DMS53 treated with DMSO at 0.1 percent for 48 hours (cell line): Measurements from ENCODE around the gene NOX1.
A peak's percentile ranks its signal among the peaks of the same experiment; 100 is the strongest.

ENCODE experiments used
- DNase-seq: peaks from one replicate; lab custom pipeline; 2025; ENCODE audit not compliant: unreplicated experiment; lab: John Stamatoyannopoulos, UW

Gene NOX1

DNA sequence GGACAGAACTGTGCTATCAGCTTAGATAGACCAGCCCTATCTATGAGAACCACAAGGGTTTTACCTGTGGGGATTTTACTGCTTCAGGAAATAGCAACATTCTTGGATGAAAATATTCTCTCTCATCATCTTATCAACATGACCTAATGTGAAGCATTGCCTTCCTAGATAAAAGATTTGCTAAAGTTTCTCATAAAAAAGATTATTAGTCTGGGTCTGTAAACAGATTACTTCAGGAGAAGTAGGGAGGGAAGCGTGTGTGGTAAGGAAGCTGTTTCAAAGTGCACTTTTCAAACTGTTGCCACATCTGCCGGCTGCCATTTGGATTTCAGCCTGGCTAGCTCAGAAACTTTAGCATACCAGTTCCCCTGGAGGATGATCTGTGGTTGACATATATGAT, at the start of gene NOX1:
Gene NOX1, minus strand, starts transcription at position 35 of the 400 bp plus-strand sequence. CDS start 220 bp downstream, outside the sequence.
- DNase-seq = no peak

DNA sequence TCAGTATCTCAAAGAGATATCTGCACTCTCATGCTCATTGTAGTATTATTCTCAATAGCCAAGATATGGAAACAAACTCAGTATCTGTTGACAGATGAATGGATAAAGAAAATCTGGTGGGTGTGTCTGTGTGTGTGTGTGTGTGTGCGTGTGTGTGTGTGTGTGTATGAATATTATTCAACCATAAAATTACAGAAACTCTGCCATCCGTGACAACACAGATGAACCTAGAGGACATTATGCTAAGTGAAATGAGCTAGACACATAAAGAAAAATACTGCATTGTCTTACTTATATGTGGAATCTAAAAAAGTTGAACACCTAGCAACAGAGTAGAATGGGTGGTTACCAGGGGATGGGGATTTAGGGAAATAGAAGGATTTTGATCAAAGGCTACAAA, 41.4 kb upstream of the NOX1 start:
- no peak for DNase-seq

DNA sequence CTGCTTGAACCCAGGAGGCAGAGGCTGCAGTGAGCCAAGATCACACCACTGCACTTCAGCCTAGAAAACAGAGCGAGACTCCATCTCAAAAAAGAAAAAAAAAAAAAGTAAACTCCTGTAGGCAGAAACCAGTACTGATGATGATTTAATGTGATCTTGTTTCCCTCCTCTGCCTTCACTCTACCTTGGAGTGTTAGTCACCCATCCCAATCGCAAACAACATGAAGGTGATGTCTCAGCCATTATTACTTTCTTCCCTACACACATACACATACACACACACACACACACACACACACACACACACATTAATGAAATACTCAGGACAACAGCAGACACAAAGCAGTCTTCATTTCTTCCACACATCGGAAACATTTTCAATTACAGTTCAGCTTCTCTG, 39.0 kb upstream of the NOX1 start:
- no peak for DNase-seq

- DNase-seq = no peak
Observed at GRCh38 chrX:100911731-100912130, 37.6 kb upstream of the NOX1 start.

DNA sequence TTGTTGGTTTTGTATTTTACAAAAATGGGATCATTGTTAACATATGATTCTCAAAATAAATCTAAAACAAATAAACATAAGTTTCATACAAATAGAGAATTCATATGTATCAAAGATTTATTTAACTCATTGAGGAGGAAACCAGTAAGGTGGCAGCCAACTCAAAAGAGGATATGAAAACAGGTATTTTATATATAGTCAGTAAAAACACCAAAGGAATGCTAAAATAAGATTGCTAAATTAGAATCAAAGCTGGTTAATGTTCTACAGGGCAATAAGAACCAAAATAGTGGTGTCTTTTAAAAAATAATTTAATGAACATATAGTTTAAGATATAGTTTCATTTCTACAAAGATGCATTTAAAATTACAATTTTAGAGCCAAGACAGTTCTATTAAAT, 31.5 kb upstream of the NOX1 start:
- DNase-seq = no peak

DNA sequence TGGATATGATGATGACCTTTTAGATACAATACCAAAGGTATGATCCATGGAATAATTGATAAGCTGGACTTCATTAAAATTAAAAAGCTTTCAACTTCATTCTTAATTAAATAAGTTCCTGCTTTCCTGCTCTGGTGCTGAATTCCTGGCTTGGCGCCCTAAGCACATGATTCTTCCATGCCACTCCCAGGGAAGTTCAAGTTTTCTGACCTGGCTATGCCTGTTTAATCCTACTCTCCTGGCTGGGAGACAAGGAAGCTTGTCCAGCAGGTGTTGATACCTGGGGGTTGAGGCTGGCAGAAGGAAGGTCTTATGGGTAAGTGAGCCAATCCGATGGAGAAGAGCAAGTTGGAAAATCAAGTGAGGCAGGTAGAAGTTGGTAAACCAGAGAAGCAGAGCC, 30.3 kb upstream of the NOX1 start:
- no peak for DNase-seq

DNA sequence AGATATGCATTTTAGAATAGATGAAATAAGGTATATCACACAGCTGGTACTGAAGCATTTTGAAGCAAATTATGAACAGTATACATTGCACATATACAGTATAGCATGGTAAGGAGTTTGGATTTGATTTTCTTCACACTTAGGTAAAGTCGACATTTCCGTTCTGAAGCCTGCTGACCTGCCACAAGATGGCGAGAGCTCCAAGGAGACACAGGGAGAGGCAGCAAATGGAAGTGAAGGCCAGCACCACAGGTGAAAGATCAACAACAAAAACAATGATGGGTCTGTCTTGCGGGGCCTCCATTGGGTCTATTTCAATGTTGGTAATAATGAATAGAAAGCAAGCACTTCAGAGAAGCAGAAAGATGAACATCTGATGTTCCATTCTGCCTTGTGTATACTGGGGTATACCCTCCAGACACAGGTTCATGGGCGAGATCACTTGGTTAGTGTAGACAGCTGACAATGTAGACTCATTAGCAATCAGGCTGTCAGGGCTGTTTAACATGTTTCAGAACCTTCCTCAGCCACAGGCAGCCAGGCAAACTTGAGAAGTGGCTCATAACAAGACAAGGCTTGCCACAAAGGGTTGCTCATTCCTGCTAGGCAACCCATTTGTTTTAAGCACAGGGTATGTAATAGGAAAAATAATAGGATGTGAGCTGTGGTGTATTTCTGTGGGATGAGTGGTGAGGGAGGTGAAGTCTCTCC, 21.4 kb upstream of the NOX1 start:
- peak; percentile 22 for DNase-seq

DNA sequence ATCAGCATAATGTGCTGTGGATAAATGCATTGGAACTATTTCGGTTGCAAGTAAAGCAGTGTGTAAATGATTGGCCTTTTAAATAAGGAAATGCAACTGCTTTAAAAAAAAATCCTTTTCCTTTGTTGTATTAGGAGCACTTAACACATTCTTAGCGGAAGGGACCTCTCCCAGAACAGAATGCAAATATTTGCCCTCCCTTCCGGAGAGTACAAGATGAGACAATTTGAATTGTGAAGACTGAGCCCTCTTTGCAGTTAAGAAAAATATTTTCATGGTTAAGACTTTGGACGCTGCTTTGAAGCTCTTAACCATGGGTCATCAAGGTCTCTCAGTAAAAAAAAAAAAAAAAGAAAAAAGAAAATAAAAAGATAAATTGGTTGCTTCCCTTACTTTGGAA, 9.5 kb upstream of the NOX1 start:
- peak; percentile 59 for DNase-seq

GRCh38 chrX:100880368-100880767, 6.2 kb upstream of the NOX1 start:
- DNase-seq = peak; percentile 39

DNA sequence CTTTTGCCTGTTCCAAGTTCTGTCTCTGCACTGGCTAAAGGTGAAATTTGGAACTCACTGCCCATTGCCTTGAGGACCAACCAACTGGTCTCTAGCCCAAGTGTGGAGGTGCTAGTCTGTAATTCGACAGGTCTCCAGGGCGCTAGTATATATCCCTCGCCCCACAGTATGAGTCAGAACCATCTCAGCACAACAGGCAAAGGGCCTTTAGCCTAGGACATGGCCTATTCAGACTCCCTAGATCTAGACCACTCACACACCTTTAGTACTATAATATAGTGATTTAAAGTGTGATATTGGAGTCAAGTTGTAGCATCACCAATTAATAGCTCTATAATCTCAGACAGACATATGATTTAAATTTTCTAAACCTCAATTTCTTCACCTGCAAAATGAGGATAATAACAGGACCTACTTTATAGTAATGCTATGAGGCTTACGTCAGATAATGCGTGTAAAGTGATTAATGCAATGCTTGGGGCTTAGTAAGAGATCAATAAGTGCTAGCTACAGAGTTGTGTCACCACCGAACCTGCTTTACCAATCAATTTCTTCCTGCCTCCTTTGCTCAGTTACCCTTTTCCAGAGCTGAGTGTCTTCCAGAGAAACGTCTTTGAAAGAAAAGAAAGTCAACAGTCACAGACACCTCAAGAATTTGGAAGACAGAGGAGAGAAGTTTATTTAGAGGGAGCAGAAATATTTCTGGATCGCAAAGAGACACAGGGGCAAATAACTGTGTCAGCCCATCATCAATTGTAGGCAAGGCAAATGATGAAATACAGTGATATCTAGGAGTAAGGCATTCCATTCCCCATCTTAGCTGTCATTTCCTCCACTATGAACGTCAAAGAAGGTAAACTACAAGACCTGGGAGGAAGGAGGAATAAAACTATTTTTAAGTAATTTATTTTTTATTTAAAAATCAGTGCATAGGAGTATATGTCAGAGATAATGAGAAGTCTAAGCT, 2.3 kb downstream of the NOX1 start:
- DNase-seq = no peak

DNA sequence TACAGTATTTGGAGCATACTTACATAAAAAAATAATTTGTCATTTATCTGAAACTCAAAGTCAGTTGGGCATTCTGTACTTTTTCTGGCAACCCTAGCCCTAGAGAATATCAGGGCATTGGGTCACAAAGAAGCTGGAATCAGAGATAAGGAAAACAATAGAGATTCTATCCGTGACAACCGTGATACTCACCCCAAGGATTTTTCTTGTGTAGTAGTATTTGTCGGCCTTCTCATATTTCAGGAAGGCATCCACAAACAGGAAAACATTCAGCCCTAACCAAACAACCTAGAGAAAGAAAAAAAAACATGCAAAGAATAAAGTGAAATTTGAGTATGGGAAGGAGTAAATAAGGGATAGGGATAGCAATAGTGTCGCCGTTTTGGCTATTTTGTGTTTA, 3.6 kb downstream of the NOX1 start:
- peak; percentile 51 for DNase-seq

DNA sequence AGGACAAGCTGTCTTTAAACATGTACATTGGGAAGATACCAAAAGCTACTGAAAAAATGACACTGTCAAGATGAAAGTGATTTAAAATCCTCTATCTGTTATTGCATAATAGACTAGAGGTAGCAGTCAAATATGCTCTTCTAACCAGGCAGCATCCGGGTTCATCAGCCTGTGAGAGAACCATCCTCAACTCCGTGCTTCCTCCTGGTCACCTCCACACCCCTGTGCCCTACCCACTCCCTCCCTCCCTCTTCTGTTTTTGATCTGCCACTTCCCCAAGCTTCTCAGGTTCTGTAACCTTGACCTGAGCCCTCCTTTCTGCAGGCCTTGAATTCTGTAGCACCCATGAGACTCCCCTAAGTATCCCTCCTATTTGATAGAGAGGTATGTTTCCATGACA, 5.9 kb downstream of the NOX1 start:
- no peak for DNase-seq

- no peak for DNase-seq
Observed at GRCh38 chrX:100864657-100865391, 9.3 kb downstream of the NOX1 start.

GRCh38 chrX:100863326-100863864, 10.8 kb downstream of the NOX1 start:
- no peak for DNase-seq

DNA sequence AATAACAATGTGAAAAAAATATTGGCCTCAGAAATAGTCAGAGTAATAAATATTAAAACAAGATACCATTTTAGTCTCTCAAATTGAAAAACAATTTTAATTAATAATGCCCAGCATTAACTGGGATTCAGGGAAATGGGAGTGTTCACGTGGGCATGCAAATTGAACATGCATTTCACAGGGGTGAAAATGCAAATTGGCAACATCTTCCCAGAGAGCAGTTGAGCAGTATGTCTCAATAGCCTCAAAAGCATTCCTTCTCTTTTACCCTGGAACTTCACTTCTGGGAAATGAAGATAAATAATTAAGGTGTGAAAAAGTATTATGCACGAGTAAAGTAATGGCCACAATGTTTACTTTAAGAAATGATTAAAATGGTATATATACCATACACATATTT, 21.3 kb downstream of the NOX1 start:
- DNase-seq = no peak

DNA sequence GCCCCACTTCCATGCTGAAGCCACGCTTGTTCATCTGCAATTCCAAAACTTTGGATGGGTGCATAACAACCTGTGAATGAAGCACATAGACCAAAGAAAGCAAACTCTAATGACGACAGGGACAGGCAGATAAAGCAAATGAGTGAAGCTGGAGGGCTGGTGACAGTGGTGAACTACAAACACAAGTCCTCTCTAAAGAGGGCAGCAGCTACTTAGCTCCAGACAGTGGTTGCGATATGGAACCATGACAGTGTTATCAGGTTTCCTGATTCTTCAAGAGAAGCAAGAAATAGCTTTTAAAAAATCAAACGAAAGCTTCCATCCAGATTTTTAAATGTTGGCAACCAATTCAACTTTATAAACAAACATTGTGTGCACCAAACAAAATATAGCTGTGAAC, 23.8 kb downstream of the NOX1 start:
- no peak for DNase-seq

GRCh38 chrX:100831219-100831946, 42.8 kb downstream of the NOX1 start:
- DNase-seq = no peak

DNA sequence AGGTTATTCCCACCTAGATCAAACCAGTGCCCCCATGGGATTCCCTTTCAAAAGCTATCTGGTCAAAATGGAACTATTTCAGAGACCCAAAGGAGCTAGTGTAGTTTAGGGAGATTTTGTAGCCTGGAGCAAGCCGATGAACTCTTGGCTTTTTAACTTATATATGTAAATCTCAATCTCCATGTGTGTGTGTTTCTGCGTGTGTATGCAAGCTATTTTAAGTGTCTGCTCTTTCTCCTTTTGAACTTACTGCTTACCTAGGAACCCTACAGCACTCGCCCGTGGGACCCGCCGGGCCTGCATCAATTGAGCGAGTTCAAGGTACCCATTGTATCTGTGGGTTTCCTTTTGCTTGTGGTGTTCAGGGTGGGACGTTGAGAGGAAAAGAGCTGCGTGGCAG, 43.6 kb downstream of the NOX1 start:
- no peak for DNase-seq

GRCh38 chrX:100830143-100830542, 44.0 kb downstream of the NOX1 start:
- DNase-seq = no peak

GRCh38 chrX:100829730-100830129, 44.4 kb downstream of the NOX1 start:
- no peak for DNase-seq
